GM21529 (cell line): ENCODE data around the gene ZWILCH.
A peak's percentile ranks its signal among the peaks of the same experiment; 100 is the strongest.
"Not testable (repeated sequence)": the region's sequence is repeated elsewhere in the genome, so short reads cannot be mapped to it uniquely, and the experiment has no call there.

Experiments used
- ATAC-seq: cut with Tn5 transposase; IDR thresholded peaks from one replicate; pipeline ENCODE4 v1.9.1; 2021; ENCODE audit not compliant: unreplicated experiment

Gene ZWILCH

GRCh38 chr15:66504563-66505429, at the start of gene ZWILCH, which contains the start of gene RPL4:
ZWILCH (plus strand) TSS chr15:66505326; CDS start chr15:66505339, 13 bp downstream.
RPL4 (minus strand) TSS chr15:66504855; CDS start chr15:66504790, 65 bp downstream.
- ATAC-seq = peak; percentile 67

DNA sequence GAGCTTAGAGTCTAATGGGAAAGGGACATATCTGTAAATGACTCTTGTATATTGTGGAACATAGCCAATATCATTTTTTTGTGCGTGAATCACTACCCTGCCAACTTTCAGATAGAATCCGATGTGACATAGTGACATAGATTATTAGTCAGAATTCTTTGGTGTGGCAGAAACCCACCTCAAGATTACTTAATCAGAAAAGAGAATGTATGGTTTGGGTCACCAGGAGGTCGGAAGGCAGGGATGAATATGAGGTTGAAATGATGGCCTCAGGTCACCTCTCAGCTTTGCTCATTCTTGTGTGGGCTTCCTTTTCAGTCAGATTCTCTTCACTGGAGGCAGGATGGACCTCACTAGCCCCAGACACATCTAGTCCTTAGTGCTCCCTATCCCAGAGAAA, 48.9 kb upstream of the ZWILCH start:
- ATAC-seq = no peak

GRCh38 chr15:66459818-66460615, 45.1 kb upstream of the ZWILCH start:
- no peak for ATAC-seq

- ATAC-seq = not testable (repeated sequence)
Observed at GRCh38 chr15:66461294-66461693, 43.8 kb upstream of the ZWILCH start.

DNA sequence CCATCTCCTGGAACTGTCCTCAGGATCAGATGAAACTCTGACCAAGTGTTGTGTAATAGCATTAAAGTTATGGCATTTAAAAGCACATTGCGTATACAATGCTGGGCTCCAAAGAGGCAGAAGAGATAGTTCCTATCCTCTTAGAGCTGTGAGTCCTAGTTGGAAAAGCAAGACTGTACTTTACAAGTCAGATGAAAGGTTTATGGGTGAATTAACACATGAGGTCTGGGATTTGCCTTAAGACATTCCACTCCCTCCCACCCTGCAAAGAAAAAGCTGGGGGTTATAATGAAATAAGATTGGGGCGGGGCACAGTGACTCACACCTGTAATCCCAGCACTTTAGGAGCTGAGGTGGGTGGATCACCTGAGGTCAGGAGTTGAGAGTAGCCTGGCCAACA, 43.2 kb upstream of the ZWILCH start:
- ATAC-seq = no peak

DNA sequence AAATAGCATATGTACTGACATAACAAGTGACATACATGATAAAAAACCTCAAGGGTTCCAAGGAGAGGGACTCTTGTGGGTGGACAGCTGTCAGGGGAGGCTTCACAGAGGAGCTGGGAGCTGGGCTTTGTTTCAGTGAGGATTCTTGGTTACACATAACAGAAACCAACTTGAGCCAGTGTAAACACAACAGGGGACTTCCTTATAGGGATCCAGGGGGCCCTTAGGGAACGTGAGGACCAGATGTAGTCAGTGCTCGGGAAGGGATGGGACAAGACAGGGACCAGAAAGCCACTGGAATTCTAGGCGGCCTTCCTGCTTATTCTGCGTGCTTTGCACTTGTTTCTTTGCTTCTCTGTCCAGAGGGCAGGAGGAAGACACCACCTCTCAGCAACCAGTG, 42.5 kb upstream of the ZWILCH start:
- ATAC-seq = no peak

DNA sequence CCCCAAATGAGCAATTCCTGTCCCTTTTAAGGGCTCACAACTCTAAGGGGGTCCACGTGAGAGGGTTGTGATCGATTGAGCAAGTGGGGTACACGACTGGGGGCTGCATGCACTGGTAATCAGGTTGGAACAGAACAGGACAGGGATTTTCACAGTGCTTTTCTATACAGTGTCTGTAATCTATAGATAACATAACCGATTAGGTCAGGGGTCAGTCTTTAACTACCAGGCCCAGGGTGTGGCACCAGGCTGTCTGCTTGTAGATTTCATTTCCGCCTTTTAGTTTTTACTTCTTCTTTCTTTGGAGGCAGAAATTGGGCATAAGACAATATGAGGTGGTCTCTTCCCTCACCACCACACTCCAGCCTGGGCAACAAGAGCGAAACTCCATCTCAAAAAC, 39.8 kb upstream of the ZWILCH start:
- not testable (repeated sequence) for ATAC-seq

- not testable (repeated sequence) for ATAC-seq
Observed at GRCh38 chr15:66467162-66468040, 37.7 kb upstream of the ZWILCH start.

GRCh38 chr15:66470825-66471224, 34.3 kb upstream of the ZWILCH start:
- ATAC-seq = not testable (repeated sequence)

DNA sequence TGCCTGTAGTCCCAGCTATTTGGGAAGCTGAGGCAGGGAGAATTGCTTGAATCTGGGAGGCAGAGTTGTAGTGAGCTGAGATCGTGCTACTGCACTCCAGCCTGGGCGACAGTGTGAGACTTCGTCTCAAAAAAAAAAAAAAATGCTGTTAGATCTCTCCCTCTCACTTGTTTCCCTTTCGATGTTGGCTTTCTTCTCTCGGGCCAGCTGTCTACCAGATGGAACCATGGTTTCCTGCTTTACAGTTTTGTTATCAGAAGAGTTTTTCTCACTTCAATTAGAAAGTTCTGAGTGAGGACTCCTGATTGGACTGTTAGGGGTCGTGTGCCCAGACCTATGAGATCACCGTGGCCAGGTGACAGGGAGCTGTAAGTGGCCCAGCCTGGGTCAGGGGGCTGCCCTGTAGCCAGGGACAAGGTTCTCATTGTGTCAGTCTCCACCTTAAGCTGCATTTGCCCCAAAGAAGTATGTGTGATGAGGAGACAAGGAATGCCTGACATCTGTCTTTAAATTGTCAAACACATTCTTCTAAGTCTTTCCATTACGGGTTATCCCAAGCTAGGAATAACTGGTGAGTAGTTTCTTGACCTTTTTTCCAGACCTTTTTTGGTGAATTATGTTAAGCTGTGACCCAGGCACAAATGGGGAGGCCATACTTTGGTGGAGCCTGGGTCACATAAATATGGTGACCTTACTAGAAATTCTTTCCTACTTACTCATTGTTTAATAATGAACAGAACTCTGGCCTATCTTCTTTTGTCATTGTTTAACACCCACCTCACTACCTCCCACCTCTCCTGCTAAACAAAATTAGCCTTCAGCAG, 32.7 kb upstream of the ZWILCH start:
- peak; percentile 86 for ATAC-seq

GRCh38 chr15:66474135-66474534, 31.0 kb upstream of the ZWILCH start:
- no peak for ATAC-seq

GRCh38 chr15:66474963-66475362, 30.2 kb upstream of the ZWILCH start:
- no peak for ATAC-seq

- ATAC-seq = no peak
Observed at GRCh38 chr15:66476535-66476934, 28.6 kb upstream of the ZWILCH start.

DNA sequence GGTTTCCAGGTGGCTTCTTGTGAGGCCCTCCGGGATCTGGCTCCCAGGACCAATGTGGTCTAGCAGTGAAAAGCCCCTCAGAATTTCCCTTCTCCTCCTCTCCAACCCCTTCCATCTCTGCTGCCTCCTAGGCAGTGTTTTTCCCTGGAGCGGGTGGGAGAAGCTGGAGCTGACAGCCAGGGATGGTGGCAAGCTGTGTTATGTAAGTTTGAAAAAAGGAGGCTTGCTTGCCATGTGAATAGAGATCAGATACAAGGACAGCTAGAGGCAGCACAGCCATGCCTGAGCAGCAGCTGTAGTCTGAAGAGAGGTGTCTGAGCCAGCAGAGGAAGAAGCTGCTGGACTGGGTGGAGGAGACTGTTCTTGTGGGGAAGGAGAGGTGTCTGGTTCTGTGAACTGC, 28.1 kb upstream of the ZWILCH start:
- ATAC-seq = no peak

DNA sequence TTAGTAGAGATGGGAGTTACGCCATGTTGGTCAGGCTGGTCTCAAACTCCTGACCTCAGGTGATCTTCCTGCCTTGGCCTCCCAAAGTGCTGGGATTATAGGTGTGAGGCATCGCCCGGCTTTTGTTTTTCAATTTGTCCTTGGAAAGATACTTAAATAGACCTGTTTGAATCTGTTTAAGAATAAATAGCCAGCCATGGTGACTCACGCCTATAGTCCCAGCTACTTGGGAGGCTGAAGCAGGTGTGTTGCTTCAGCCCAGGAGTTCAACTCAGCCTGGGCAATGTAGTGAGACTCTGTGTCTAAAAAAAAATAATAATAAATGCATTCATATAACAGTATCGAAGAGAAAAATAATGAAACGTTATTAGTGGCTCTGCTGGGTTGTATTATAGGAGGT, 24.9 kb upstream of the ZWILCH start:
- no peak for ATAC-seq

DNA sequence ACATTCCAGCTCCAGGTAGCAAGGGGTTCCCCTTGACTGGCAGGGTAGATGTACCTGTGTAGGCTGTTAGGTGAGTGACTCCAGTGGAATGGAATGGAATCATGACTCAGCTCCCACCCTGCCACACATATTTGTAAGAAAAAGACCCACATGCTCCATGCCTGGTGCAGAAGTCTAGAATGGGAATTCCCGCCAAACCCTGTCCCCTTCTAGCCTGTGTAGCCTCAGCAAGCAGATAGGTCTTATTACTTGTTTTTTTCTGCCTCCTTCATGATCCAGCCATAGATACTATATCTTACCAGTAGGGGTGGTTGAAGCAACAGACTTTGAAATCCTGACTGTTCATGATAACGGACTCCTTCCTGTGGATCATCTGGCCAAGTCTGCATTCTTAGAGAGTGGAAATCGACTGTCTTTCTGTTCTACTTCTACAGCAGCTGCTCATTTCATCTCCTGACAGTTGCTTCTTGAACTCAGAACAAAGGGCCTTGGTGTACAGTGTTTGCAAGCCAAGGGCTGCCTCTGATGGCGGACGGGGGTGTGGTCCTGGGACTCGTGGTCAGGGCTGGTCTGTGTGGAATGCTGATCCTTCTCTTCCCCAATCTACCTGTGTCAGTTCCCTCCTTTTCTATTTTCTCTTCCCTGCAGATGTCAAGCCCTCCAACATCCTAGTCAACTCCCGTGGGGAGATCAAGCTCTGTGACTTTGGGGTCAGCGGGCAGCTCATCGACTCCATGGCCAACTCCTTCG, 23.8 kb upstream of the ZWILCH start:
- no peak for ATAC-seq

GRCh38 chr15:66482539-66482938, 22.6 kb upstream of the ZWILCH start:
- ATAC-seq = no peak

GRCh38 chr15:66483131-66483566, 22.0 kb upstream of the ZWILCH start:
- no peak for ATAC-seq

DNA sequence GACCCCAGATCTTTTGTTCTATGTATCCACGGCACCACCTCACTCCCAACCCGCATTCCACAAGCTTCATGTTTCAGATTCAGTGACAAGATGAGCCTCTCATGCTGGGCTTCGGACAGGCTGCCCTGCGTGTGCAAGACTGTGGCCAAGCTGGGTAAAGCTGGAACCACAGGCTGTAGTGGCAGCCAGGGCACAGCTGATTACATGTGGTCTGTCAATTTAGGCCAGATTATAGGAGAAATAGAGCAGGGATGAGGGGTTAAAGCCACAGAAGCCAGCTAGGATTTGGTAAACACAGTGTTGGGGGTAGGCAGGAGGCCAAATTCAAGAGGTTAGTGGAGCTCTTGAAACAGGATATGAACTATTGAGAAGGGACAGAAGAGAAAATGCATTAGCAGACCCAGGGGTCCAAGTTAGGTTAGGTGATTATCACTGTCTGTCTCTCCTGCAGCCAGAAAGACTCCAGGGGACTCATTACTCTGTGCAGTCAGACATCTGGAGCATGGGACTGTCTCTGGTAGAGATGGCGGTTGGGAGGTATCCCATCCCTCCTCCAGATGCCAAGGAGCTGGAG, 20.5 kb upstream of the ZWILCH start:
- no peak for ATAC-seq
